Activated CD4-positive, alpha-beta T cell treated with anti-CD3 and anti-CD28 coated beads for 24 hours (primary cell): Measurements from ENCODE around the gene THOP1.

Source experiments
- DNase-seq, 2 donors: peaks; one replicate each; pipeline ENCODE4 v3.0.0-alpha.2; 2020; ENCODE audit warnings: low read depth in 2 of 2

Gene THOP1

DNA sequence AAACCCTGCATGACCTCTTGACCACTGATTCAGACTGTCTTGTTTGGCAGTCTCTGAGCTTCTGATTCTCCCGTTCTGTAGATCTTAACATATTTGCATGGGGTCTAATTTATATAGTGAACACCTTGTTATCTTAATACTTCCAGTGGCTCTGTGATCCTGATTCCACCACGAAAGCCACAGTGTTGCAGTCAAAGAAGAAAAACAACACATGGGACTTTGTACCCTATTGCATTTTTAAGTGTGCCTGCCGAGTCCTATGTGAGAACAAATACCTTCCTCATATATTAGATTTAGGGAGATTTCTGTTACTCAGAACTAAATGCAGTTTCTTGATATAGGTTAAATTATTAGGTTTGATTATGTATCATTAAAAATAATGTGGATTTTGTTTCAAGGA is 69.5 kb downstream of the THOP1 start:
- no peak for DNase-seq

DNA sequence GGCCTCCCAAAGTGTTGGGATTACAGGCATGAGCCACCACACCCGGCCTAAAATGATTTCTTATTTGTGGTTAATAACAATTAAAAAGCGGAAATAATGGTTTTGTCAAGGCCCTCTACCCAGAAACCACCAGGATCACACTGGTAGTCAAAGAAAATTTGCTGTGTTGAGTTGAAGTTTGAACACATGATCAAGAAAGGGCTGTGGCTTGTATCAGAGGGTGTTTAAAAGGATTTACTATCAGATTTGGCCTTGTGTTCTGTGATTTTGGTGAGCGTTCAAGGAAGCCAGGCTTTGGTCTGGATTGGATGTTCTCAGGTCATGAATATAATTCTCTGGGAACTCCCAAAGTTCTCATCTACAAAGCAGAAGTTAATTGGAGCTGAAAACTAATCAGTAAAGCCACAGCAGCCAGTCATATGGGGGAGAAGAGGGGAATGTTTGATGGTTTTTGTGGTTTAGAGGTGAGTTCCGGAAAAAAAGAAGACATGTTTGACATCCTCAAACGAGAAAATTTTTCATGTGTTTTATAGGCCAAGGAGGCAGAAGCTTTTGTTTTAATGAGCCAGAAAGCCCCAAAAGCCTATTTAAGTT is 71.3 kb downstream of the THOP1 start:
- no peak for DNase-seq

DNA sequence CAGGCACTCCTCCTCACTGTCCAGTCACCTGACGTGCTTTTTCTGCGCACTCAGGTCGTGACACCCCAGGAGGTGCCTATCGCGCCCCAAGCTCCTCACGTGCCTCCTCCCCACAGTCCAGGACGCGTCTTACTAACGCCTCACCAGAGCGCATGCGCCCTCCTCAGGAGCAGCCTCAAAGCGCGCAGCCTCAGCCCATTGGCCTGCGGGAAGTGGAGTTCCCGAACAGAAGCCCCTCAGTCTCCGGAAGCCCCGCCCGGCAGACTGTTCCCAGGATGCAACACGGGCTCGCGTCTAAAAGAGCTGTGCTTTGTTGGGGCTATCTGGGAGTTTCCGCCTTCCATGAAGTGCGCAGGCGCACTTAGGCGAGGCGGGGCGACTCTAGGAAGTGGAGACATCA is 73.6 kb downstream of the THOP1 start:
- no peak for DNase-seq

DNA sequence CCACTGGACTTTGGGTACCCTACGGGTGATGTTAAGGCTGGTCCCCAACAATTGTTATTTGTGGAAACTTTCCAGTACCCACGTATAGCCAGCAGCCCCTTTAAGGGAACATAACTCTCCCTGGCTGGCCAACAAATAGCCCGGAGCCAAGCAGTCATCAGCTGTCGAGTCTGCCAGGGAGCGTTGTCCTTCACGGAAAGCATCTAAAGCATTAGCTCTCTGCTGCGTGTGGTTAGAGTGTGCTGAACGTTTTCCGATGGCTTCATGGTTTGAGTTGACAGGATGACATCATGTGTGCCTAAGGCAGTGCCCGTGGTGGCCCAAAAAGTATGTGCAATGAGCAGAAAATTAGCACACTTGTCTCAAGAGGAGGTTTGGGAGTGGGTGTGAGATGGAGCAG is 78.5 kb downstream of the THOP1 start:
- DNase-seq, result no peak
